Muscle of arm (tissue), 12 donors: ENCODE results near the gene MUC4. TPM values are rescaled to one million over a fixed set of nuclear protein-coding genes. Genes with fewer than 3 reads are reported as not detected.
"Not testable (repeated sequence)": the region's sequence is repeated elsewhere in the genome, so short reads cannot be mapped to it uniquely, and the experiment has no call there.

ENCODE experiments used
- DNase-seq: peaks from one replicate; pipeline ENCODE4 v3.0.0-alpha.2; 2013
- polyA plus RNA-seq, 12 donors: library from polyadenylated mRNA; unstranded; fragments of 120-200 nt; gene quantifications; one replicate each; pipeline ENCODE4 v1.2.1, GENCODE V29; 2013; ENCODE audit not compliant: insufficient read length in 12 of 12

MUC4 gene
- polyA plus RNA-seq, 12 donors = 0.29 to 3.2 (median 0.82) TPM; not detected in 1

- DNase-seq = no peak
Observed at GRCh38 chr3:195744437-195744836, 67.3 kb downstream of the MUC4 start.

- DNase-seq = no peak
Observed at GRCh38 chr3:195739561-195740111, 72.1 kb downstream of the MUC4 start.

- no peak for DNase-seq
Observed at GRCh38 chr3:195738274-195739044, 73.3 kb downstream of the MUC4 start.

- DNase-seq = not testable (repeated sequence)
Observed at GRCh38 chr3:195737782-195738181, 73.9 kb downstream of the MUC4 start.

- DNase-seq = no peak
Observed at GRCh38 chr3:195736866-195737490, 74.8 kb downstream of the MUC4 start.

- no peak for DNase-seq
Observed at GRCh38 chr3:195735036-195735695, 76.6 kb downstream of the MUC4 start.

- DNase-seq = peak; percentile 48
Observed at GRCh38 chr3:195732940-195733339, 78.8 kb downstream of the MUC4 start.

GRCh38 chr3:195731356-195731905 is 80.3 kb downstream of the MUC4 start:
- no peak for DNase-seq

GRCh38 chr3:195729476-195730251 is 82.1 kb downstream of the MUC4 start:
- DNase-seq = no peak

GRCh38 chr3:195728789-195729188 is 82.9 kb downstream of the MUC4 start:
- not testable (repeated sequence) for DNase-seq

- no peak for DNase-seq
Observed at GRCh38 chr3:195727606-195728195, 84.0 kb downstream of the MUC4 start.

GRCh38 chr3:195725916-195726740 is 85.6 kb downstream of the MUC4 start:
- DNase-seq = not testable (repeated sequence)

- not testable (repeated sequence) for DNase-seq
Observed at GRCh38 chr3:195724363-195724762, 87.4 kb downstream of the MUC4 start.

GRCh38 chr3:195722996-195723345 is 88.8 kb downstream of the MUC4 start:
- not testable (repeated sequence) for DNase-seq

- DNase-seq = not testable (repeated sequence)
Observed at GRCh38 chr3:195722139-195722995, 89.4 kb downstream of the MUC4 start.

- DNase-seq = not testable (repeated sequence)
Observed at GRCh38 chr3:195720831-195721506, 90.8 kb downstream of the MUC4 start, which contains the start of gene MUC20. Gene MUC20, plus strand, starts transcription at chr3:195720978. Its CDS starts 30 bp downstream, at chr3:195721008.

- DNase-seq = not testable (repeated sequence)
Observed at GRCh38 chr3:195719514-195720254, 92.0 kb downstream of the MUC4 start.
